Pulmonary artery endothelial cell (primary cell): Measurements from ENCODE around the gene GGNBP2. TPM values are rescaled to one million over a fixed set of nuclear protein-coding genes. Genes with fewer than 3 reads are reported as not detected.

Experiments used
- DNase-seq: peaks from one replicate; pipeline ENCODE4 v3.0.0-alpha.2; 2011; ENCODE audit warnings: low read depth, low spot score
- total RNA-seq: library from RNA; depleted of rRNA; stranded (reverse); fragments of >200 nt; gene quantifications from 2 replicates; pipeline ENCODE4 v1.2.3, GENCODE V29; 2014

The GGNBP2 gene
- total RNA-seq, 1 donor from 2014 or later: 46.9 TPM

GRCh38 chr17:36550491-36551417 is 6.0 kb downstream of the GGNBP2 start:
- DNase-seq: no peak

GRCh38 chr17:36553459-36553858 is 8.7 kb downstream of the GGNBP2 start:
- DNase-seq: no peak

GRCh38 chr17:36566081-36566480 is 21.4 kb downstream of the GGNBP2 start:
- DNase-seq: no peak

- no peak for DNase-seq
These were observed 30.3 kb downstream of the GGNBP2 start for GRCh38 chr17:36575028-36575427.

- DNase-seq: no peak
These were observed 32.1 kb downstream of the GGNBP2 start for GRCh38 chr17:36576793-36577192.

GRCh38 chr17:36578671-36579070 is 34.0 kb downstream of the GGNBP2 start:
- DNase-seq: no peak

- DNase-seq: no peak
These were observed 39.1 kb downstream of the GGNBP2 start for GRCh38 chr17:36583787-36584186.

GRCh38 chr17:36586138-36586537 is 41.4 kb downstream of the GGNBP2 start:
- no peak for DNase-seq

GRCh38 chr17:36590082-36590481 is 45.4 kb downstream of the GGNBP2 start:
- no peak for DNase-seq

- DNase-seq: no peak
These were observed 47.0 kb downstream of the GGNBP2 start, which contains the start of gene DHRS11 for GRCh38 chr17:36591434-36592315. Gene DHRS11, plus strand, starts transcription at chr17:36591879. Its CDS starts 131 bp downstream, at chr17:36592010.

- no peak for DNase-seq
These were observed 47.6 kb downstream of the GGNBP2 start for GRCh38 chr17:36592316-36592715.

GRCh38 chr17:36592716-36593321 is 48.1 kb downstream of the GGNBP2 start:
- DNase-seq: no peak

GRCh38 chr17:36593656-36594316 is 49.1 kb downstream of the GGNBP2 start:
- no peak for DNase-seq

GRCh38 chr17:36594626-36595401 is 50.1 kb downstream of the GGNBP2 start:
- no peak for DNase-seq

GRCh38 chr17:36597226-36597625 is 52.5 kb downstream of the GGNBP2 start:
- DNase-seq: no peak

- no peak for DNase-seq
These were observed 53.4 kb downstream of the GGNBP2 start for GRCh38 chr17:36597866-36598777.

- no peak for DNase-seq
These were observed 54.3 kb downstream of the GGNBP2 start for GRCh38 chr17:36598951-36599401.

- no peak for DNase-seq
These were observed 55.0 kb downstream of the GGNBP2 start for GRCh38 chr17:36599546-36600250.

- no peak for DNase-seq
These were observed 55.7 kb downstream of the GGNBP2 start for GRCh38 chr17:36600465-36600864.
